SU-DHL-6 (cell line): ENCODE results near the gene ATP13A2.

Source experiments
- H2AFZ ChIP-seq: fragments of 200-600 bp; sonication (generic); 2 replicates; pipeline ENCODE4 v1.6.1; 2014; ENCODE audit warnings: low read depth, mild to moderate bottlenecking, moderate library complexity, mixed read lengths, antibody characterized with exemption, low read length; ENCODE audit not compliant: severe bottlenecking
- H3F3A ChIP-seq: fragments of 200-600 bp; shearing (Covaris generic); 2 replicates; pipeline ENCODE4 v1.6.0; 2016; ENCODE audit warnings: antibody characterized with exemption, mild to moderate bottlenecking; ENCODE audit not compliant: insufficient read depth
- H3K27ac ChIP-seq: fragments of 200-600 bp; sonication (generic); 2 replicates; pipeline ENCODE4 v1.5.1; 2016; ENCODE audit warnings: low read depth, mild to moderate bottlenecking, low read length, moderate library complexity, mixed read lengths
- H3K27me3 ChIP-seq: fragments of 200-600 bp; sonication (generic), shearing (Covaris generic); 2 replicates; pipeline ENCODE4 v1.6.0; 2014; ENCODE audit warnings: mild to moderate bottlenecking, low read length
- H3K36me3 ChIP-seq: fragments of 200-600 bp; sonication (generic); 2 replicates; pipeline ENCODE4 v1.6.1; 2014; ENCODE audit warnings: mild to moderate bottlenecking, low read length, mixed read lengths
- H3K4me2 ChIP-seq: fragments of 300-600, 200-600 bp; shearing (Covaris generic), sonication (generic); 2 replicates; pipeline ENCODE4 v1.6.0; 2014; ENCODE audit warnings: low read length, low read depth, mild to moderate bottlenecking; ENCODE audit not compliant: poor library complexity, severe bottlenecking
- H3K4me3 ChIP-seq: fragments of 200-600 bp; sonication (generic); 2 replicates; pipeline ENCODE4 v1.5.1; 2014; ENCODE audit warnings: antibody characterized with exemption, low read length, mild to moderate bottlenecking, mixed read lengths; ENCODE audit not compliant: insufficient read depth, poor library complexity, severe bottlenecking
- H3K79me2 ChIP-seq: fragments of 200-600 bp; sonication (generic); 2 replicates; pipeline ENCODE4 v1.6.1; 2014; ENCODE audit warnings: mild to moderate bottlenecking, low read length, moderate library complexity; ENCODE audit not compliant: insufficient read depth
- H3K9ac ChIP-seq: fragments of 200-600 bp; sonication (generic); 2 replicates; pipeline ENCODE4 v1.7.0; 2014; ENCODE audit warnings: mild to moderate bottlenecking, low read length
- H3K9me2 ChIP-seq: fragments of 200-600 bp; sonication (generic); replicated peaks from 2 replicates; pipeline ENCODE4 v1.6.1; 2014; ENCODE audit warnings: low read length; ENCODE audit not compliant: insufficient read depth
- H3K9me3 ChIP-seq: fragments of 200-600 bp; sonication (generic); 2 replicates; pipeline ENCODE4 v1.6.1; 2014; ENCODE audit warnings: low read length, mixed read lengths; ENCODE audit not compliant: insufficient read depth
- H4K20me1 ChIP-seq: fragments of 200-600 bp; sonication (generic); 2 replicates; pipeline ENCODE4 v1.6.1; 2014; ENCODE audit warnings: low read depth, mild to moderate bottlenecking, antibody characterized with exemption, low read length, moderate library complexity, mixed read lengths
- CTCF ChIP-seq: fragments of 200-600 bp; sonication (generic); IDR thresholded peaks from one replicate; pipeline ENCODE4 v1.5.1; 2017; ENCODE audit warnings: antibody characterized with exemption, mild to moderate bottlenecking, low read length, moderate library complexity; ENCODE audit not compliant: insufficient read depth, poor library complexity, severe bottlenecking
- EZH2phosphoT487 ChIP-seq: fragments of 200-600 bp; sonication (generic), shearing (Covaris generic); conservative IDR thresholded peaks from 2 replicates; pipeline ENCODE4 v1.6.1; 2018; ENCODE audit warnings: mild to moderate bottlenecking, antibody characterized with exemption, low read length, moderate library complexity, mixed read lengths

Gene ATP13A2

DNA sequence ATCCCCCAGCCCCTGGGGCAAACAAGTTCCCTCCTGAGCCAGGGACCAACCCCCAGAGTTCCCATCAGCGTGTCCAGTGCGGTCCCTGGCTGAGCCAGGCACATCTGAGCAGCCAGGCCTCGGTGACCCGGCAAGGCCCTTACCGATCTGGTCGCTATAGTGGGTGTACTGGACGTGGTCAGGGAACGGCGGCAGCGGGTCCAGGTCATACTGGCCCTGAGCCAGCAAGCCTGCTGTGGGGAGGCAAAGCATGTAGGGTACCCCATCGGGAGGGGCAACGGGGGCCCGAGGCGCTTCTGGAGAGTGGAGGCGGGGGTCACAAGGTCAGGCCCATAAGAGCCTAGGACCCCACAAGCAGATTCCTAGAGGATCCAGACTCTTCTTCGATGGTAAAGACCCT, 34.8 kb downstream of the ATP13A2 start:
- H3F3A ChIP-seq = no peaks in the 10 kb centered on the region
- H2AFZ ChIP-seq = no peak overlapping the region
- no peaks in the 10 kb centered on the region for H3K9me3 ChIP-seq
- TF ChIP-seq EZH2phosphoT487 (no peak), CTCF (no peak)
- H3K27me3 ChIP-seq = no peaks in the 10 kb centered on the region
- H3K4me3 ChIP-seq = no peak overlapping the region
- no peaks in the 10 kb centered on the region for H3K79me2 ChIP-seq
- no peaks in the 10 kb centered on the region for H3K36me3 ChIP-seq
- H3K9me2 ChIP-seq = no peaks in the 10 kb centered on the region
- H3K9ac ChIP-seq = no peak overlapping the region
- no peak overlapping the region for H3K27ac ChIP-seq
- H4K20me1 ChIP-seq = no peaks in the 10 kb centered on the region
- no peak overlapping the region for H3K4me2 ChIP-seq

GRCh38 chr1:16975838-16976237, 35.9 kb downstream of the ATP13A2 start:
- Histone ChIP-seq H3F3A (no peaks in the 10 kb centered on the region), H4K20me1 (no peaks in the 10 kb centered on the region), H3K36me3 (no peaks in the 10 kb centered on the region), H3K27ac (no peak overlapping the region), H3K9me3 (no peaks in the 10 kb centered on the region), H3K27me3 (no peaks in the 10 kb centered on the region), H2AFZ (no peak overlapping the region), H3K79me2 (no peaks in the 10 kb centered on the region), H3K4me2 (no peak overlapping the region), H3K4me3 (no peak overlapping the region), H3K9me2 (no peaks in the 10 kb centered on the region), H3K9ac (no peak overlapping the region)
- no peak for TF ChIP-seq EZH2phosphoT487
- no peak for TF ChIP-seq CTCF

DNA sequence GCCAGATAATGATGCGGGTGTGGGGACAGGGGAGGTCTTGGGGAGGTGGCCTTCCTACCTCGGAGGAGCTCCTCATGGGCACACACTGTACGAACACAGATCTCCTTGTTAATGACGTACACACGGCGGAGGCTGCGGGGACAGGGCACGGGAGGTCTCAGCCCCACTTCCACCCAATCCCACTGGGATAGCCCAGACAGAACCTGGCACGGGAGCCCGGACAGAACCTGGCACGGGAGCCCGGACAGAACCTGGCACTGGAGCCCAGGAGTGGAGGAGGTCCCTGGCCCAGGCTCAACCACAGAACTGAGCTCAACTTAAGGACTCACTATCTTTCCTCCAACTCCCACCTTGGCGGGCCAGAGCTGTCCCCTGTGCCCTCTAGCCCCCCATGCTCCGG, 36.5 kb downstream of the ATP13A2 start:
- no peaks in the 10 kb centered on the region for H3K9me3 ChIP-seq
- H3K79me2 ChIP-seq = no peaks in the 10 kb centered on the region
- no peak overlapping the region for H3K4me3 ChIP-seq
- TF ChIP-seq EZH2phosphoT487 (no peak), CTCF (no peak)
- no peaks in the 10 kb centered on the region for H4K20me1 ChIP-seq
- H3K9ac ChIP-seq = no peak overlapping the region
- H3K27ac ChIP-seq = no peak overlapping the region
- no peak overlapping the region for H3K4me2 ChIP-seq
- no peaks in the 10 kb centered on the region for H3K9me2 ChIP-seq
- H2AFZ ChIP-seq = no peak overlapping the region
- no peaks in the 10 kb centered on the region for H3K27me3 ChIP-seq
- no peaks in the 10 kb centered on the region for H3K36me3 ChIP-seq
- H3F3A ChIP-seq = no peaks in the 10 kb centered on the region

DNA sequence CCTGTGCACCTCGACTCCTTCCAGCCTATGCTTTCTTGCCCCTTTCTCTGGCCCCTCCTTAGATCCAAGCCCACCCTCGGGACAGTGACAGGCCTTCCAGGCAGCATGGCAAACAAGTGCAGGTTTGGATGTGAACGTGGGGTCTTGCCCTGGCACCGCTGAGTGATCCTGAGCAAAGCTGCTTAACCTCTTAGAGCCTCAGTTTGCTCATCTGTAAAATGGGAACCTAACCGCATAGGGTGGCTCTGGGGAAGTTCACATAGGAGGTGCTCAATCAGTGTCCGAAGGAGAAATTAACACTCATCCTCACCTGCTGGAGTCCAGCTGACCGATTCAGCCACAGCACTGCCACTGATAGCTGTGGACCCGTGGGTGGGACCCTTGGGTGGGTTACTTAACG, 38.5 kb downstream of the ATP13A2 start:
- Histone ChIP-seq H3K9me3 (no peaks in the 10 kb centered on the region), H3K4me3 (no peak overlapping the region), H3K36me3 (no peaks in the 10 kb centered on the region), H3K4me2 (no peak overlapping the region), H4K20me1 (no peaks in the 10 kb centered on the region), H3K27me3 (no peaks in the 10 kb centered on the region), H2AFZ (no peak overlapping the region), H3K9me2 (no peaks in the 10 kb centered on the region), H3K79me2 (no peaks in the 10 kb centered on the region), H3F3A (no peaks in the 10 kb centered on the region), H3K9ac (no peak overlapping the region), H3K27ac (no peak overlapping the region)
- TF ChIP-seq CTCF (no peak), EZH2phosphoT487 (no peak)
